Adipose tissue (tissue), 3 donors: ENCODE measurements around the gene CCDC38. TPM values are rescaled to one million over a fixed set of nuclear protein-coding genes. Genes with fewer than 3 reads are reported as not detected.

Experiments used
- H3K27ac ChIP-seq: one replicate; pipeline ENCODE4 v1.5.1; 2013; ENCODE audit warnings: low read depth, low read length
- whole genome bisulfite sequencing, 3 donors: extraction: QIAGEN DNeasy Blood & Tissue Kit; methylation state at CpG; one replicate each; pipeline ENCODE4 v1.1.7; 2013; 5-methylcytosine and 5-hydroxymethylcytosine counted together
- polyA plus RNA-seq, 3 donors: library from polyadenylated mRNA; stranded (reverse); fragments of 200-250 nt; gene quantifications; one replicate each; pipeline ENCODE4 v1.2.3, GENCODE V29; 2013
- donor health status: healthy with polysubstance abuse.
- donor health status: Bipolar disorder and iron deficiency.
- donor health status: healthy.

CCDC38 gene
- polyA plus RNA-seq, 3 donors: 0.03 TPM; not detected in 2

- WGBS, 3 donors: 98 to 99% (median 99%) methylated on average over 2 of the region's 2 CpGs
- H3K27ac ChIP-seq: no peak overlapping the region
These were observed 24.9 kb upstream of the CCDC38 start for GRCh38 chr12:95967301-95967700.

GRCh38 chr12:95966287-95966870 is 24.0 kb upstream of the CCDC38 start:
- 39 to 88% (median 69%) methylated on average over 7 of the region's 7 CpGs for WGBS, 3 donors
- no peak overlapping the region for H3K27ac ChIP-seq

- no peak overlapping the region for H3K27ac ChIP-seq
- WGBS, 3 donors: 60 to 93% (median 71%) methylated on average over 2 of the region's 2 CpGs
These were observed 20.7 kb upstream of the CCDC38 start for GRCh38 chr12:95963096-95963495.

- WGBS, 3 donors: 67 to 79% (median 74%) methylated on average over 7 of the region's 7 CpGs
These were observed 19.8 kb upstream of the CCDC38 start for GRCh38 chr12:95962222-95962621.

GRCh38 chr12:95960241-95960640 is 17.8 kb upstream of the CCDC38 start:
- 58% methylated on average over 5 of the region's 5 CpGs for WGBS, 3 donors
- no peak overlapping the region for H3K27ac ChIP-seq

More at GRCh38 chr12:95962222-95962621, 19.8 kb upstream of the CCDC38 start:
- no peak overlapping the region for H3K27ac ChIP-seq

GRCh38 chr12:95959107-95959506 is 16.7 kb upstream of the CCDC38 start:
- WGBS, 3 donors: 53 to 65% (median 59%) methylated on average over 1 of the region's 1 CpG
- H3K27ac ChIP-seq: no peak overlapping the region

- no peak overlapping the region for H3K27ac ChIP-seq
- WGBS, 3 donors: 66 to 74% (median 72%) methylated on average over 27 of the region's 27 CpGs
These were observed 14.2 kb upstream of the CCDC38 start for GRCh38 chr12:95956557-95957145.

GRCh38 chr12:95955549-95956159 is 13.2 kb upstream of the CCDC38 start:
- whole genome bisulfite sequencing, 3 donors: 84 to 88% (median 84%) methylated on average over 7 of the region's 7 CpGs

GRCh38 chr12:95953000-95953399 is 10.6 kb upstream of the CCDC38 start:
- 19 to 68% (median 36%) methylated on average over 1 of the region's 1 CpG for WGBS, 3 donors
- H3K27ac ChIP-seq: no peak overlapping the region

More at GRCh38 chr12:95955549-95956159, 13.2 kb upstream of the CCDC38 start:
- no peak overlapping the region for H3K27ac ChIP-seq

- no peak overlapping the region for H3K27ac ChIP-seq
These were observed 9.1 kb upstream of the CCDC38 start for GRCh38 chr12:95951515-95951914.

GRCh38 chr12:95949477-95950206 is 7.2 kb upstream of the CCDC38 start:
- H3K27ac ChIP-seq: no peak overlapping the region
- WGBS, 3 donors: 58 to 72% (median 68%) methylated on average over 4 of the region's 4 CpGs

- H3K27ac ChIP-seq: no peak overlapping the region
- 80 to 89% (median 87%) methylated on average over 10 of the region's 10 CpGs for WGBS, 3 donors
These were observed 1.8 kb upstream of the CCDC38 start for GRCh38 chr12:95944108-95944704.

GRCh38 chr12:95943330-95943842 is 972 bp upstream of the CCDC38 start, which contains the start of gene AMDHD1:
TSS of gene AMDHD1 (plus strand) at chr12:95943331. CDS start at chr12:95943399, 68 bp downstream.
- no peak within 1 kb of the TSS for H3K27ac ChIP-seq
- WGBS, 3 donors: 0 to 1% (median 1%) methylated on average over 37 to 38 of the region's 38 CpGs

GRCh38 chr12:95942101-95942523 is 302 bp downstream of the CCDC38 start:
- 10 to 17% (median 11%) methylated on average over 13 of the region's 13 CpGs for WGBS, 3 donors
- H3K27ac ChIP-seq: no peak overlapping the region

GRCh38 chr12:95940514-95940913 is 1.9 kb downstream of the CCDC38 start:
- no peak overlapping the region for H3K27ac ChIP-seq
- 56 to 79% (median 76%) methylated on average over 6 of the region's 6 CpGs for WGBS, 3 donors

- H3K27ac ChIP-seq: no peak overlapping the region
- 37 to 48% (median 44%) methylated on average over 3 of the region's 3 CpGs for WGBS, 3 donors
These were observed 20.2 kb downstream of the CCDC38 start for GRCh38 chr12:95922231-95922630.

- WGBS, 3 donors: 73 to 91% (median 85%) methylated on average over 6 of the region's 6 CpGs
- no peak overlapping the region for H3K27ac ChIP-seq
These were observed 23.3 kb downstream of the CCDC38 start for GRCh38 chr12:95919110-95919509.

- H3K27ac ChIP-seq: no peak overlapping the region
- 22 to 28% (median 26%) methylated on average over 7 of the region's 7 CpGs for WGBS, 3 donors
These were observed 24.0 kb downstream of the CCDC38 start for GRCh38 chr12:95918194-95918993.
